ENCODE data around the gene FARS2. TPM values are rescaled to one million over a fixed set of nuclear protein-coding genes. Genes with fewer than 3 reads are reported as not detected.

The FARS2 gene
- polyA plus RNA-seq, 2 donors = 5.0 to 10.5 TPM

GRCh38 chr6:5247201-5247600 lies 14.1 kb upstream of the FARS2 start:
- H3K27me3 ChIP-seq (ENCODE audit: control insufficient read depth in 1 of 2, insufficient read depth in 2 of 2, low read length in 2 of 2) = no peaks in the 10 kb centered on the region
- H3K9me3 ChIP-seq (ENCODE audit: control insufficient read depth in 2 of 2, insufficient read depth in 1 of 2, low read depth in 1 of 2, low read length in 1 of 2) = no peaks in the 10 kb centered on the region
- H3K4me1 ChIP-seq (ENCODE audit: control insufficient read depth in 2 of 2, insufficient read depth in 2 of 2, low read length in 1 of 2) = peaks cover 0 to 3% of the 10 kb centered on the region in 2 donors
- 89 to 98% methylated on average over 2 of the region's 2 CpGs for WGBS, 2 donors
- peaks cover 0 to 4% of the 10 kb centered on the region in 2 donors for H3K36me3 ChIP-seq (ENCODE audit: control insufficient read depth in 2 of 2, insufficient read depth in 2 of 2, low read length in 1 of 2)
- H3K4me3 ChIP-seq (ENCODE audit: low read depth in 1 of 2, low read length in 2 of 2) = no peak overlapping the region
- H3K27ac ChIP-seq (ENCODE audit: low read depth in 2 of 2, low read length in 1 of 2) = no peak overlapping the region

GRCh38 chr6:5248302-5249098 lies 12.8 kb upstream of the FARS2 start:
- H3K4me1 ChIP-seq (ENCODE audit: control insufficient read depth in 2 of 2, insufficient read depth in 2 of 2, low read length in 1 of 2) = peaks cover 0 to 3% of the 10 kb centered on the region in 2 donors
- WGBS, 2 donors = 86 to 96% methylated on average over 9 of the region's 9 CpGs
- H3K27me3 ChIP-seq (ENCODE audit: control insufficient read depth in 1 of 2, insufficient read depth in 2 of 2, low read length in 2 of 2) = no peaks in the 10 kb centered on the region
- peaks cover 0 to 2% of the 10 kb centered on the region in 2 donors for H3K36me3 ChIP-seq (ENCODE audit: control insufficient read depth in 2 of 2, insufficient read depth in 2 of 2, low read length in 1 of 2)
- H3K4me3 ChIP-seq (ENCODE audit: low read depth in 1 of 2, low read length in 2 of 2) = no peak overlapping the region
- H3K9me3 ChIP-seq (ENCODE audit: control insufficient read depth in 2 of 2, insufficient read depth in 1 of 2, low read depth in 1 of 2, low read length in 1 of 2) = no peaks in the 10 kb centered on the region
- no peak overlapping the region for H3K27ac ChIP-seq (ENCODE audit: low read depth in 2 of 2, low read length in 1 of 2)

GRCh38 chr6:5249451-5250122 lies 11.7 kb upstream of the FARS2 start:
- Histone ChIP-seq H3K27me3 (ENCODE audit: control insufficient read depth in 1 of 2, insufficient read depth in 2 of 2, low read length in 2 of 2) (no peaks in the 10 kb centered on the region), H3K27ac (ENCODE audit: low read depth in 2 of 2, low read length in 1 of 2) (no peak overlapping the region), H3K4me3 (ENCODE audit: low read depth in 1 of 2, low read length in 2 of 2) (no peak overlapping the region), H3K36me3 (ENCODE audit: control insufficient read depth in 2 of 2, insufficient read depth in 2 of 2, low read length in 1 of 2) (peaks cover 0 to 2% of the 10 kb centered on the region in 2 donors), H3K9me3 (ENCODE audit: control insufficient read depth in 2 of 2, insufficient read depth in 1 of 2, low read depth in 1 of 2, low read length in 1 of 2) (no peaks in the 10 kb centered on the region), H3K4me1 (ENCODE audit: control insufficient read depth in 2 of 2, insufficient read depth in 2 of 2, low read length in 1 of 2) (peaks cover 0 to 3% of the 10 kb centered on the region in 2 donors)
- WGBS, 2 donors = 79 to 85% methylated on average over 5 of the region's 5 CpGs

- Histone ChIP-seq H3K27ac (ENCODE audit: low read depth in 2 of 2, low read length in 1 of 2) (no peak overlapping the region), H3K4me1 (ENCODE audit: control insufficient read depth in 2 of 2, insufficient read depth in 2 of 2, low read length in 1 of 2) (peaks cover 0 to 3% of the 10 kb centered on the region in 2 donors), H3K4me3 (ENCODE audit: low read depth in 1 of 2, low read length in 2 of 2) (no peak overlapping the region), H3K9me3 (ENCODE audit: control insufficient read depth in 2 of 2, insufficient read depth in 1 of 2, low read depth in 1 of 2, low read length in 1 of 2) (no peaks in the 10 kb centered on the region), H3K36me3 (ENCODE audit: control insufficient read depth in 2 of 2, insufficient read depth in 2 of 2, low read length in 1 of 2) (peaks cover 0 to 2% of the 10 kb centered on the region in 2 donors), H3K27me3 (ENCODE audit: control insufficient read depth in 1 of 2, insufficient read depth in 2 of 2, low read length in 2 of 2) (no peaks in the 10 kb centered on the region)
- 93% methylated on average over 3 of the region's 3 CpGs for WGBS, 2 donors
These were observed 10.9 kb upstream of the FARS2 start for GRCh38 chr6:5250451-5250850.

GRCh38 chr6:5250911-5251310 lies 10.4 kb upstream of the FARS2 start:
- H3K36me3 ChIP-seq (ENCODE audit: control insufficient read depth in 2 of 2, insufficient read depth in 2 of 2, low read length in 1 of 2) = peaks cover 0 to 2% of the 10 kb centered on the region in 2 donors
- no peaks in the 10 kb centered on the region for H3K9me3 ChIP-seq (ENCODE audit: control insufficient read depth in 2 of 2, insufficient read depth in 1 of 2, low read depth in 1 of 2, low read length in 1 of 2)
- no peak overlapping the region for H3K27ac ChIP-seq (ENCODE audit: low read depth in 2 of 2, low read length in 1 of 2)
- WGBS, 2 donors = 88 to 89% methylated on average over 4 of the region's 4 CpGs
- H3K4me1 ChIP-seq (ENCODE audit: control insufficient read depth in 2 of 2, insufficient read depth in 2 of 2, low read length in 1 of 2) = no peaks in the 10 kb centered on the region
- H3K4me3 ChIP-seq (ENCODE audit: low read depth in 1 of 2, low read length in 2 of 2) = no peak overlapping the region
- no peaks in the 10 kb centered on the region for H3K27me3 ChIP-seq (ENCODE audit: control insufficient read depth in 1 of 2, insufficient read depth in 2 of 2, low read length in 2 of 2)

- no peaks in the 10 kb centered on the region for H3K27me3 ChIP-seq (ENCODE audit: control insufficient read depth in 1 of 2, insufficient read depth in 2 of 2, low read length in 2 of 2)
- no peaks in the 10 kb centered on the region for H3K9me3 ChIP-seq (ENCODE audit: control insufficient read depth in 2 of 2, insufficient read depth in 1 of 2, low read depth in 1 of 2, low read length in 1 of 2)
- 87 to 96% methylated on average over 3 of the region's 3 CpGs for WGBS, 2 donors
- H3K4me3 ChIP-seq (ENCODE audit: low read depth in 1 of 2, low read length in 2 of 2) = no peak overlapping the region
- no peak overlapping the region for H3K27ac ChIP-seq (ENCODE audit: low read depth in 2 of 2, low read length in 1 of 2)
- no peaks in the 10 kb centered on the region for H3K4me1 ChIP-seq (ENCODE audit: control insufficient read depth in 2 of 2, insufficient read depth in 2 of 2, low read length in 1 of 2)
- H3K36me3 ChIP-seq (ENCODE audit: control insufficient read depth in 2 of 2, insufficient read depth in 2 of 2, low read length in 1 of 2) = no peaks in the 10 kb centered on the region
These were observed 4.4 kb upstream of the FARS2 start for GRCh38 chr6:5256952-5257351.

GRCh38 chr6:5257400-5257799 lies 3.9 kb upstream of the FARS2 start:
- Histone ChIP-seq H3K4me1 (ENCODE audit: control insufficient read depth in 2 of 2, insufficient read depth in 2 of 2, low read length in 1 of 2) (no peaks in the 10 kb centered on the region), H3K9me3 (ENCODE audit: control insufficient read depth in 2 of 2, insufficient read depth in 1 of 2, low read depth in 1 of 2, low read length in 1 of 2) (no peaks in the 10 kb centered on the region), H3K4me3 (ENCODE audit: low read depth in 1 of 2, low read length in 2 of 2) (no peak overlapping the region), H3K36me3 (ENCODE audit: control insufficient read depth in 2 of 2, insufficient read depth in 2 of 2, low read length in 1 of 2) (no peaks in the 10 kb centered on the region), H3K27ac (ENCODE audit: low read depth in 2 of 2, low read length in 1 of 2) (no peak overlapping the region), H3K27me3 (ENCODE audit: control insufficient read depth in 1 of 2, insufficient read depth in 2 of 2, low read length in 2 of 2) (no peaks in the 10 kb centered on the region)
- 97 to 98% methylated on average over 8 of the region's 8 CpGs for WGBS, 2 donors

GRCh38 chr6:5259428-5259827 lies 1.9 kb upstream of the FARS2 start:
- Histone ChIP-seq H3K4me1 (ENCODE audit: control insufficient read depth in 2 of 2, insufficient read depth in 2 of 2, low read length in 1 of 2) (no peaks in the 10 kb centered on the region), H3K9me3 (ENCODE audit: control insufficient read depth in 2 of 2, insufficient read depth in 1 of 2, low read depth in 1 of 2, low read length in 1 of 2) (no peaks in the 10 kb centered on the region), H3K4me3 (ENCODE audit: low read depth in 1 of 2, low read length in 2 of 2) (no peak overlapping the region), H3K27ac (ENCODE audit: low read depth in 2 of 2, low read length in 1 of 2) (no peak overlapping the region), H3K36me3 (ENCODE audit: control insufficient read depth in 2 of 2, insufficient read depth in 2 of 2, low read length in 1 of 2) (no peaks in the 10 kb centered on the region), H3K27me3 (ENCODE audit: control insufficient read depth in 1 of 2, insufficient read depth in 2 of 2, low read length in 2 of 2) (no peaks in the 10 kb centered on the region)
- WGBS, 2 donors = 73 to 75% methylated on average over 3 of the region's 3 CpGs

GRCh38 chr6:5260111-5260620 lies 1.1 kb upstream of the FARS2 start:
- Histone ChIP-seq H3K36me3 (ENCODE audit: control insufficient read depth in 2 of 2, insufficient read depth in 2 of 2, low read length in 1 of 2) (no peaks in the 10 kb centered on the region), H3K4me3 (ENCODE audit: low read depth in 1 of 2, low read length in 2 of 2) (peak overlapping the region; percentile 42 to 95), H3K27ac (ENCODE audit: low read depth in 2 of 2, low read length in 1 of 2) (peak overlapping the region; percentile 56 to 97), H3K4me1 (ENCODE audit: control insufficient read depth in 2 of 2, insufficient read depth in 2 of 2, low read length in 1 of 2) (no peaks in the 10 kb centered on the region), H3K9me3 (ENCODE audit: control insufficient read depth in 2 of 2, insufficient read depth in 1 of 2, low read depth in 1 of 2, low read length in 1 of 2) (no peaks in the 10 kb centered on the region), H3K27me3 (ENCODE audit: control insufficient read depth in 1 of 2, insufficient read depth in 2 of 2, low read length in 2 of 2) (no peaks in the 10 kb centered on the region)
- WGBS, 2 donors = 2 to 4% methylated on average over 22 of the region's 22 CpGs

Measured in esophagus (tissue), 2 donors.